ENCODE results near the gene FARP1.

GRCh38 chr13:98173431-98174152 lies 30.7 kb downstream of the FARP1 start:
- no peak for TF ChIP-seq ADNP (CRISPR knock-in tag; IDR thresholded peaks at IDR 0.05)
- TF ChIP-seq USF2 (IDR thresholded peaks at IDR 0.05; ENCODE audit: low read depth, low read length), result no peak
- TF ChIP-seq USF2 (CRISPR knock-in tag; IDR thresholded peaks at IDR 0.05; ENCODE audit: borderline replicate concordance), result no peak
- TF ChIP-seq POLR2A (IDR thresholded peaks at IDR 0.05; ENCODE audit: insufficient read depth in 1 of 2, low read depth in 2 of 2, low read length in 2 of 2), result no peak
- TF ChIP-seq CTCF (CRISPR knock-in tag; IDR thresholded peaks at IDR 0.05), result no peak
- peak; percentile 61 for TF ChIP-seq TBL1XR1 (IDR thresholded peaks at IDR 0.05; ENCODE audit: borderline replicate concordance, low read length, partially characterized antibody)
- no peak for TF ChIP-seq HMGXB4 (CRISPR knock-in tag; IDR thresholded peaks at IDR 0.05; ENCODE audit: borderline replicate concordance in 1 of 2, low read depth in 1 of 2)

All from HepG2 (cell line).